SHP77 (cell line): Measurements from ENCODE around the gene CAMTA1.

Experiments
- DNase-seq, 2 experiments: peaks; one replicate each; lab custom pipeline; 2025; lab: John Stamatoyannopoulos, UW

CAMTA1 gene

DNA sequence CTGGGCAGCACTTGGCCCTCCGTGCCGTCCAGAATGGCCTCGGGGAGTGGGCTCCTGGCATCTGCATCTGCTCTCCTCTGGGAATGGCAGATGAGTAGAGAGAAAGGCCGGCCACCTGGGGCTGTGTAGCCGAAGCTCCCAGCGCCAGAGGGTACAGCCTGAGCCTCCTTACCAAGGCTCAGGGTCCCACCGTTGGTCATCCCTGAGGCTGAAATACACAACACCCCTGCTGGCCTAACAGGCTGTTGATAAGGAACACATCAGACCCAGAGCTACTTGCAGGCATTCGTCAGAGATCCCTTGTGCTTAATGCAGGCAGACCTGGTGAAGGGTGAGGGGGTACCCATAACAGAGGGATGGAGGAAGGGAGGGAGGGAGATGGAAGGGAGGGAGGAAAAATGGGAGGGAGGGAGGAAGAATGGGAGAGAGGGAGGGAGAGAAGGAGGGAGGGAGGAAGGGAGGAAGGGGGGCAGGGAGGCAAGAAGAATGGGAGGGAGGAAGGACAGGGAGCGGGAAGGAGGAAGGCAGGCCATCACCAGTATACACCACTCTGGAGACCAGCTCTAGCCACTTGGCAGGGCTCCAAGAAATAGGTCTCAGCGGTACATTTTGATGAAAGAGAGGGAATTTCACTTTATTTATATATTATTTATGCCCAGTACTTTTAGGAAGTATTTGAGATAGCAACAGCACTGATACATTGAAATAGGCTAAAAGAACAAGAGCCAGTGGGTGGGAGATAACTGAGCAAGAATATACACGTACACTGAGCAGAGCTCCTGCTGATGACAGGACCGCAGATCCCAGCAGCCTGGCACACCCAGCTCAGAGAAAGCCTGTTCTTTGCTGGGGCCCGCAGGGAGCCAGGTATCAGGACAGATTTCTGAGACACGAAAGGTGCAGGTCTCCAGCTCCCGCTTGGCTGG lies 670.8 kb downstream of the CAMTA1 start:
- no peak for DNase-seq

DNA sequence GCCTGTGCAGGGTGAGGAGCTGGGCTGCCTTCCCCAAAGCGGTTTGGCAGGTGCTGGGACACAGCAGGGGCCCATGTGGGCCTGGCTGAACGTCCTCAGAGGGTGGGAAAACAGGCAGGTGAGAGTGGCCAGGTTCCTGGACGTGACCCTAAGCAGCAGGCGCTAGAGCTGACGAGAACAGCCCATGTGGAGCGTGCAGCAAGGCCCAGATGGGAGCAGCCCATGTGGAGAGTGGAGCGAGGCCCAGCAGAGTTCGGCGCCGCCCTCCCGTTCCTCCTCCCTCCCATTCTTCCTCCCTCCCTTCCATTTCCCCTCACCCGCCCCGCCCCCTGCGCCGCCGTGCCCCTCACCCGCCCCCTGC lies 671.4 kb downstream of the CAMTA1 start:
- DNase-seq = no peak

- no peak for DNase-seq
Observed at GRCh38 chr1:7457811-7458210, 672.6 kb downstream of the CAMTA1 start.

- DNase-seq = no peak
Observed at GRCh38 chr1:7458946-7459345, 673.7 kb downstream of the CAMTA1 start.

- DNase-seq = no peak
Observed at GRCh38 chr1:7459914-7460313, 674.7 kb downstream of the CAMTA1 start.

GRCh38 chr1:7460807-7461206 lies 675.6 kb downstream of the CAMTA1 start:
- DNase-seq = no peak

- no peak for DNase-seq
Observed at GRCh38 chr1:7462617-7463016, 677.4 kb downstream of the CAMTA1 start.

DNA sequence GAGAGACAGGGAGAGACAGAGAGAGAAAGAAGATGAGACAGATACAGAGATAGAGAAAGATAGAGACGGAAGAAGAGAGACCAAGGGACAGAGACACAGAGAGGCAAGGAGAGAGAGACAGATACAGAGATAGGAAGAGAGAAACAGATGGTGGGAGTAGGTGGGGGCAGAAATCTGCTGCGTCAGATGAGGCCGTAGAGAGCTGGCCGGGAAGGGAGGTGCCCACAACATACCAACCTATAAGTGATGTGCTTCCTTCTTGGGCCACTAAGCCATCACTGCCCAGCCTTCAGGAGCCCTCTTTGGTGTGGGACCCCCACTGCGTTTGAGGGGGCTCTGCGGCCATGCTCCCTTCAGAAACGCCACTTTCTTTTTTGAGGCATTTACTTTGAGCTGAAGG lies 678.3 kb downstream of the CAMTA1 start:
- DNase-seq = no peak

DNA sequence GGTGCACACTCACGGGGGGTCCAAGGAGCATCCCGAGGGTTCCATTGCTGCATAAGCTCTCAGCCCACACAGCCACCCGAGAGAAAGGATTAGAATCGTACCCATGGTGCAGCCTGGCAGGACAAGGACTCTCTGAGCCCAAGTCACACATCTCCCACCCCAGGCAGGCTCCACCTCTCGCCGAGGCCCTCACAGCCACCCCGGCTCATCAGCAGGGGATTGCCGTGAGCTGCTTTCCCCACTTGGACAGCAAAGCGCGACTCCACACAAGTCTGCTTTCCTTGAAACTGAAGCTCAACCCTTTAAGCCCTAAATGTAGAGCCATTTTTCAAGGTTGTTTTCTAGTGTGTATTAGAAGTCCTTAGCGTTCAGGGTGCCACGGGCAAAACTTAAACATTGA lies 679.5 kb downstream of the CAMTA1 start:
- no peak for DNase-seq

DNA sequence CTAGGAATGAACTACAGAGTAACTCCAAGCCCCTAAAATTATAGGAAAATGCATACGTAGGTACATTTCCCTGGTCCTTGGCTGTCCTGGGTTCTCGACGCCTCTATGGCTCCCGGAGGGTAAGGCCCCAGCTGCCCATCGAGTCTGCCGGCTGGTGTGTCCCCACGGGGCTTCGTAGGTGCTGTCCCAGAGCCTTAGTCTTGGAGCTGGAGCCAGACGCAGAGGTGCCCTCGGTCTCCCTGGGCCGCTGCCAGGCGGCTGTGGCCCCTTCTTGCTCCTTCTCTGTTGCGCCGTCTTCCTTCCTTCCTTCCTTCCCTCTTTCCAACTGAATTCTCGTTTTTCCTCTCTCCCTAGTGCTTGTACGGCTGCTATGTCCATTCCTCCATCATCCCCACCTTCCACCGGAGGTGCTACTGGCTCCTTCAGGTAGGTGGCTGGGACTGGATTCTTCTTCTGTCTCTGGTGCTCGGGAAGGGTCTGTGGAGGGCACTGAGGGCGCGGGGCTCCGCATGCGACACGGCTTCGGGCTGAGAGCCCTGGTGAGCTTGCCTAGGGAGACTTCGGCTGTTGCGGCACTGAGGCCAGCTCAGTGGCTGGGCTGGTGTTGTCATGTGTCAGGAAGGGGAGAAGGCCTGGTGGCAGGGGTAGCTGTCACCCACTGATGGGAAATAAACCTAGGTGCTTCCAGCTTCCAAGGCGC lies 682.4 kb downstream of the CAMTA1 start:
- DNase-seq = no peak

GRCh38 chr1:7468248-7468647 lies 683.0 kb downstream of the CAMTA1 start:
- no peak for DNase-seq

DNA sequence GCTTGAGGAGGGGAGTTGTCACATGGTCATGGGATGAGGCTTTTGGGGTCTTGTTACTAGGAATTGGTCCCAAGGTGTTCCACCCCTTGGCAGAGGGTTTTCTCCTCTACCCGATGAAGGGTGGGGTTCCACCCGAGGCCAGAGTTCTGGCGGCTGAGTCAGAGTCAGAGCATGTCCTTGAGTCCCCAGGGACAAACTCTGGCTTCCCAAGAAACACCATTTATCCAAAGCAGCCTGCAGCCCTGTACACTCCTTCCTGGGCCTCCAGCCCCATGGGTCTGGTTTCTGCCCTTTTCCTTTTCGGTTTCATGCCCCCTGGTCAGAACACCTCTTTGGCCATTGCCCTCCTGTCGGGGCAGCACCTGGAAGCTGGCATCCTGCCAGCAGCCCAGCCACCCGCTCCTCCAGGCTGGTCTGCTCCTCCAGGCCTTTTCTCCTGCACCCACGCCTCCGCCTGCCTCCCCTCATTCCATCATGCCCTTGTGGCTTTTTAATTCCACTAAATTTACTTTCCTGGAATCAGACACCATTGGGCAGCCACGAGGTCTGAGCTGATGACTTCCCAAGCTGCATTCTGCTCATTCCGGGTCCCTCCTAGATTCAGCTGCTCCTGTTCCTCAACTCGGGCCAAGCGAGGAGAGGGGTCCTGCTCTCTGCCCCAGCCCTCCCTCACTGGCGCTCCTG lies 684.1 kb downstream of the CAMTA1 start:
- DNase-seq = no peak

DNA sequence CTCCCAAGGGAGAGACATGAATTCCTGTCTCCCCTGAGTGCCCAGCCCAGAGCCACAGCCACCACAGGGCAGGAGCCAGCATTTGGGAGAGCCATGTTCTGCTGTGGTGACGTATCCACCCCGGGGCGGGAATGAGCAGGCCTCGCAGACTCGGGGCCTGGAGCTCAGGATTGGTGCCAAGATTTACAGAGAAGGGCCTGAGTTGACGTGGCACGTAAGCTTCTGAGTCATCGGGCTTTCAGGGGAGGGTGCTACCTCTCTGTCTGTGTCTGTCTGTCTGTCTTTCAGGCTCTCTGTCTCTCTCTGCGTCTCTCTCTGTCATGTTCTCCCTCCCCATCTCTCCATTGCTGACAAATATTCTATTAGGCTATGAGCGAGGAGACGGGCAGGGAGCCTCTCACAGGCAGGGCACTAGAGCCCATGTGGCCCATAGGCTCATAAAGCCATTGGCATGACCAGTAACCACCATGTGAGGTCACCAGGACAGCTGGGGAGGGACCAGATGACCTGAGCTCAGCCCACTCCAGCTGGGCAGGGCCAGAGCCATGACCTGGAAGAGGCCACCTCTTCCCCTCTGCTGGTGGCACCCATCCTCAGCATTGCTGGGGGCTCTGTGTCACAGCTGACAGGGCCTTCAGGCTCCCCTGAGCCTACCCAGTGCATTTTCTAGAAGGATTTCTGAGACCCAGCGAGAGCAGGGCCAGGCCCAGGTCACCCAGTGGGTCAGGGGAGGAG lies 685.8 kb downstream of the CAMTA1 start:
- DNase-seq = peak; percentile 74 to 84

- no peak for DNase-seq
Observed at GRCh38 chr1:7471836-7472235, 686.6 kb downstream of the CAMTA1 start.

- DNase-seq = no peak
Observed at GRCh38 chr1:7473223-7474142, 688.2 kb downstream of the CAMTA1 start.

GRCh38 chr1:7474143-7474490 lies 688.9 kb downstream of the CAMTA1 start:
- no peak for DNase-seq

DNA sequence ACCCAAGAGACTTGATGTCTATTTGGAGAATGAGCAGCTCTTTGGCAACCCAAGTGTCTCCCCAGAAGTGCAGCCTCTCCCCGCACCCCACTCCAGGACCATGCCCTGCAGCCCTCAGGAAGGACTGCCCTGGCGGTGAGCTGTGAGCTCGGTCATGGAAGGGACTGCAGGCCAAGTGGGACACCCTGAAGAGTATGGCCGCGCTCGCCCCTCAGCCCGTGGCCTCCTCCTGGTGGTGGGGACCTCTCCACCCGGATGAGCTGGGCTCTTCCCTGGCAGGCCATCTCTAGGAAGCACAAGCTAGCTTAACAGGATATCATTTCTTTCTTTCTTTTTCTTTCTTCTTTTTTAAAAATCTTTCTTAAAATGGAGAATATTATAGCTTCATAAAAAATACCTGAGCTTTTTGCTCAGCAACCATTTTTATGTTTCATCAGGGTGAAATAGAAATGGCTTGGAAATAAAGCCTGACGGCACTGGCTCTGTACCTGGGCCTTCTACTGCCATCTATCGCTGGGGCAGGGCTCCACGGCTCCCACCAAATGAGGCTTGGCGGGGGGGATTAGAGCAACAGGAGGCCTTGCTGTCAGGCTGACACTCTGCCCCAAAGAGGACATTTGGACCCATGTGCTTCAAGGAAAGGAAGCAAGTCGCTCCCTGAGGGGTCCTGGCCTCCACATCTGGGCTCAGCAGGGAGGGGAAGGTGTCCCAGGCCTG lies 689.7 kb downstream of the CAMTA1 start:
- DNase-seq = no peak

DNA sequence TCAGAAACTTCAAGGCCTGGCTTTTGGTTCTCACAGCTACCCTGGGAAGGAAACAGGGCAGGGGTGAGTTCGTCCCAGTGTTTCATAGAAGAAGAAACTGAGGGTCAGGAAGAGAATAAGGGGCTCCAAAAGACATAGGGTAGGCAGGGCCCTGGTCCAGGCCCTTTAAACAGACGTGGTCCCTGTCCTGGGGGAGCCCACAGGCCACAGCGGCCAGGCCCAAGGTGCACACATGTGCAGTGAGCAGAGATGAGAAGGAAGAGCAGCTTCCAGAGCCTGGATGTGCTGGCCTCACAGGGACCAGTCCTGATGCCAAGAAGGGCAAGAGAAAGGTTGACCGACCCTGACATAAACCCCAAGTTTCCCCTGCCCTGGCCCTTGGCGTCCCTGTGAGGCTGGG lies 690.4 kb downstream of the CAMTA1 start:
- DNase-seq = no peak

DNA sequence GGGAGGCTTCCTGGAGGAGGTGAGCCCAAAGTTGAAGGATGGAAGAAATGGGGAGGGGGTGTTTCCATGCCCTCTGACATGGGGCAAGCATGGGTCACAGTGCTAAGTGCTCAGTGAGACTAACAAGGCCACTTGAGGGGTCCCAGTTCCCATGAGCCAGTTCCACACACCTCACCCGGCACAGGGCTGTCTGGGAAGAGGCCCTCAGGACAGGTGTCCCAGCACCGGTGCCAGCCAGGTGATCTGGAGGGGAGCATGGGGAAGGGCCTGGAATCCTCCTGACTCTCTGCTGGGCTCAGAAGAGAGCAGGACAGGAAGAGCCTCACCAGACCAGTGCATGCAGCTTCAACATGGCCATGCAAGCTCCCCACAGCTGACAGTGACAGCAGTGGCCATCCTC lies 691.1 kb downstream of the CAMTA1 start:
- DNase-seq = no peak

GRCh38 chr1:7476861-7477547 lies 691.8 kb downstream of the CAMTA1 start:
- DNase-seq = no peak
